Sciatic nerve (tissue), 2 donors: ENCODE results near the gene LCN1. TPM values are rescaled to one million over a fixed set of nuclear protein-coding genes. Genes with fewer than 3 reads are reported as not detected.
A peak's percentile ranks its signal among the peaks of the same experiment; 100 is the strongest.

Experiments used
- ATAC-seq: fragments of 200-7000 bp; cut with Tn5 transposase; one replicate; pipeline ENCODE4 v1.9.1; 2020; ENCODE audit warnings: mild to moderate bottlenecking, moderate library complexity
- DNase-seq: peaks from one replicate; pipeline ENCODE4 v3.0.0-alpha.2; 2020; ENCODE audit warnings: low spot score
- intact Hi-C: fragments of 100-400 bp; cut with DNase I; formaldehyde crosslinking; loops from one replicate; pipeline ENCODE4 v1.14.2; 2022
- total RNA-seq: library from RNA; stranded (reverse); fragmentation: NEBNext Ultra II Directional; extraction: Animal tissue kit (Norgen Biotek cat#: 25700); gene quantifications from one replicate; pipeline ENCODE4 v1.2.1, GENCODE V29; 2021
- donor health status: DM: no; HTN: no; CAD: no.
- donor health status: DM: no; HTN: no; CAD: no.

The LCN1 gene
- total RNA-seq = not detected

- no peak for ATAC-seq
- peak; percentile 27 for DNase-seq
- intact Hi-C loops = no loop called here
These were observed at the start of gene LCN1 for GRCh38 chr9:135520916-135521607. Gene LCN1 (plus strand): TSS chr9:135521440. CDS start chr9:135521498, 58 bp downstream.

GRCh38 chr9:135471791-135472640 lies 49.2 kb upstream of the LCN1 start:
- no peak for DNase-seq
- intact Hi-C loops = no loop called here
- no peak for ATAC-seq

GRCh38 chr9:135473972-135474543 lies 47.2 kb upstream of the LCN1 start:
- ATAC-seq (no peak), DNase-seq (no peak)
- intact Hi-C loops = no loop called here

GRCh38 chr9:135474915-135475314 lies 46.3 kb upstream of the LCN1 start:
- no peak for ATAC-seq
- DNase-seq = no peak
- intact Hi-C loops = no loop called here

- ATAC-seq (no peak), DNase-seq (no peak)
- intact Hi-C loops = no loop called here
These were observed 44.5 kb upstream of the LCN1 start for GRCh38 chr9:135476561-135477355.

- ATAC-seq = no peak
- intact Hi-C loops = no loop called here
- no peak for DNase-seq
These were observed 43.0 kb upstream of the LCN1 start for GRCh38 chr9:135478191-135478590.

- peak; percentile 73 for ATAC-seq
- DNase-seq = no peak
- intact Hi-C loops = no loop called here
These were observed 42.3 kb upstream of the LCN1 start for GRCh38 chr9:135478829-135479468.

- intact Hi-C loops = no loop called here
- DNase-seq (no peak), ATAC-seq (no peak)
These were observed 41.7 kb upstream of the LCN1 start, which contains the start of gene PPP1R26 for GRCh38 chr9:135479469-135480052. Gene PPP1R26 (plus strand): TSS chr9:135479782. CDS start chr9:135484511, 4,729 bp downstream.

GRCh38 chr9:135480071-135480939 lies 40.9 kb upstream of the LCN1 start:
- no peak for DNase-seq
- peak; percentile 58 for ATAC-seq
- intact Hi-C loops = no loop called here

- intact Hi-C loops = no loop called here
- no peak for ATAC-seq
- DNase-seq = no peak
These were observed 40.3 kb upstream of the LCN1 start for GRCh38 chr9:135480940-135481310.

GRCh38 chr9:135482015-135482754 lies 39.1 kb upstream of the LCN1 start:
- intact Hi-C loops = no loop called here
- ATAC-seq (no peak), DNase-seq (no peak)

GRCh38 chr9:135484460-135485277 lies 36.6 kb upstream of the LCN1 start:
- DNase-seq = no peak
- no peak for ATAC-seq

GRCh38 chr9:135485385-135485784 lies 35.9 kb upstream of the LCN1 start:
- ATAC-seq (no peak), DNase-seq (no peak)
- intact Hi-C loops = no loop called here

More at GRCh38 chr9:135484460-135485277, 36.6 kb upstream of the LCN1 start:
- intact Hi-C loops = no loop called here

GRCh38 chr9:135485832-135486231 lies 35.4 kb upstream of the LCN1 start:
- no peak for DNase-seq
- intact Hi-C loops = no loop called here
- no peak for ATAC-seq

- no peak for DNase-seq
- intact Hi-C loops = no loop called here
- ATAC-seq = no peak
These were observed 34.8 kb upstream of the LCN1 start for GRCh38 chr9:135486267-135487065.
